Measurements from ENCODE around the gene TTC34. TPM values are rescaled to one million over a fixed set of nuclear protein-coding genes. Genes with fewer than 3 reads are reported as not detected.

TTC34 gene
- total and polyA plus RNA-seq, 10 of the 15 experiments (the other 5 are each of a cell fraction or from before 2014, with no cell fraction given), result 0.03 to 0.49 (median 0.05) TPM; not detected in 2

GRCh38 chr1:2611621-2612437 lies 189.7 kb downstream of the TTC34 start:
- CTCF ChIA-PET, result interaction anchor here (0.6 kb wide), 1 partner anchor 1037 kb away, joined by 3 read pairs; no protein-coding TSS in a partner anchor
- DNase-seq (ENCODE audit: low read depth, low spot score) (no peak), ATAC-seq (no peak), FAIRE-seq (no peak)
- 29% methylated on average over 16 of the region's 19 CpGs for WGBS (ENCODE audit: insufficient coverage, insufficient replicate concordance, low lambda C conversion rate, missing lambda C conversion rate)
- POLR2A ChIA-PET, result no interaction called here
- Histone ChIP-seq H3K27ac (ENCODE audit: control insufficient read depth, insufficient read depth) (no peak overlapping the region), H2AFZ (ENCODE audit: control insufficient read depth, low read depth, low read length) (no peak overlapping the region), H3K9me3 (replicated peaks; ENCODE audit: control insufficient read depth, insufficient read depth, low read length) (no peaks in the 10 kb centered on the region; the same call in 2 of the 3 replicates), H3K4me3 (no peak overlapping the region), H3K27me3 (replicated peaks in 1 of 2; ENCODE audit: control insufficient read depth in 2 of 2, insufficient read depth in 2 of 2, low read length in 1 of 2) (no peaks in the 10 kb centered on the region), H3K9ac (ENCODE audit: control insufficient read depth, insufficient read depth, low read length) (no peak overlapping the region), H3K4me1 (ENCODE audit: control insufficient read depth, insufficient read depth, low read length) (no peaks in the 10 kb centered on the region), H4K20me1 (ENCODE audit: control insufficient read depth, insufficient read depth) (no peaks in the 10 kb centered on the region), H3K4me2 (ENCODE audit: control insufficient read depth, insufficient read depth) (no peak overlapping the region), H3K36me3 (ENCODE audit: control insufficient read depth in 2 of 2, insufficient read depth in 2 of 2, low read length in 1 of 2) (no peaks in the 10 kb centered on the region), H3K79me2 (ENCODE audit: control insufficient read depth, insufficient read depth, low read length) (no peaks in the 10 kb centered on the region)
- SMC1A ChIA-PET (ENCODE audit: uncharacterized antibody, unreplicated experiment), result no interaction called here
- BruUV-seq (replicated peaks), result no TSS peak
- RAD21 ChIA-PET (ENCODE audit: unreplicated experiment), result no interaction called here
- intact Hi-C loops (cut with micrococcal nuclease; ENCODE audit: unreplicated experiment), result no loop called here
- in situ Hi-C loops (cut with MboI), result no loop called here
- TF ChIP-seq NKRF (conservative IDR thresholded peaks at IDR 0.05) (no peak), SUZ12 (IDR thresholded peaks at IDR 0.05; ENCODE audit: unreplicated experiment) (no peak), E4F1 (IDR thresholded peaks at IDR 0.05; ENCODE audit: borderline replicate concordance, partially characterized antibody) (no peak), IRF4 (IDR thresholded peaks at IDR 0.05; ENCODE audit: low read depth, low read length) (no peak), SKIL (IDR thresholded peaks at IDR 0.05; ENCODE audit: low read depth, poor library complexity, severe bottlenecking) (no peak), STAT3 (IDR thresholded peaks at IDR 0.05; ENCODE audit: low read depth, low read length) (no peak), CHD2 (IDR thresholded peaks at IDR 0.05; ENCODE audit: borderline replicate concordance, low read depth, low read length) (no peak), CBX5 (IDR thresholded peaks at IDR 0.05; ENCODE audit: low read depth) (no peak), HDGF (IDR thresholded peaks at IDR 0.05) (no peak), NRF1 (conservative IDR thresholded peaks at IDR 0.05; ENCODE audit: low read depth, low read length) (no peak), RFX5 (IDR thresholded peaks at IDR 0.05; ENCODE audit: low read depth, low read length) (no peak), YY1 (IDR thresholded peaks at IDR 0.05; ENCODE audit: low read depth, low read length) (no peak), JUNB (IDR thresholded peaks at IDR 0.05) (no peak)

All from GM12878 (cell line).